ENCODE results near the gene LRRC4C.

Gene LRRC4C

DNA sequence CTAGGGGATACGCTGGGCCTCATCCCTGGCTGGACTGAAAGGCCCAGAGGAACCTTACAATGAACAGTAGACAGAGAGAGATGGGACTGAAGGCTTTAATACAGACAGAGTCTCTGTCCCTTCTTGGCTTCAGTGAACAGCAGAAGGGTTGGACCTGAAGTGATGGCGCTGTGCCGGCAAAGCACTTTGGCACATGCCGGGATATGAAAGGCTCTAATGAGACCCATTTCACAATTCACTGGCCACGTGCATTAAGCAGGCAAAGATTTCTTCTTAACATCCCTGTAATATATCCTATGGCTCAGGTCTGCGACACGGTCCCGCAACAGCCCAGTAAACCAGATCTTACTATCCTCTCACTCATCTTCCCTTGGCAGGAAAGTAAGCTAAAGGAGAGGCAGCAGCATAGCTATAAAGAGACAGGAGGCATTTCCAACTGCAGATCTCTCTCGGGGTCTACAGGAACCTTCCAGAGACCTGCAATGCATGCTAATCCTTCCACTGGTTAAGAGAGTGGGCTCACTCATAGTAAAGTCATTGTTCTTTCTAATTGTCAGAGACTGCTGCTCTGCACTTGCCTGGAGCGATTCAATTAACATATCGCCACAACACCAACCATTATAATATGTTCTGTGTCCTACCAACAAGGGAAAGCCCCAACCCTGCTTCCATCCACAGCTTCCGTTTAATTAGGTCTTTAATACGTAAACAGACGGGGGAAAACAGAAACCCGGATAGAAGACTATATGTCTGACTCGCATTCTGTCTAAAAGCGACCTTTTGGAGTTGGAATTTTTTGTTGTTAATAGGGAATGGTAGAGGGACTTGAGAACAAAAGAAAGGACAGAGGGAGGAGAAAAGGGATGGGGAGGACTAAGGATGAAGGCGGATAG is 1179.0 kb downstream of the LRRC4C start:
- no peak for DNase-seq

GRCh38 chr11:40276960-40277359 is 1182.5 kb downstream of the LRRC4C start:
- no peak for DNase-seq

GRCh38 chr11:40274017-40274416 is 1185.4 kb downstream of the LRRC4C start:
- DNase-seq, result no peak

GRCh38 chr11:40273192-40273732 is 1186.2 kb downstream of the LRRC4C start:
- no peak for DNase-seq

GRCh38 chr11:40271361-40271760 is 1188.1 kb downstream of the LRRC4C start:
- DNase-seq, result no peak

DNA sequence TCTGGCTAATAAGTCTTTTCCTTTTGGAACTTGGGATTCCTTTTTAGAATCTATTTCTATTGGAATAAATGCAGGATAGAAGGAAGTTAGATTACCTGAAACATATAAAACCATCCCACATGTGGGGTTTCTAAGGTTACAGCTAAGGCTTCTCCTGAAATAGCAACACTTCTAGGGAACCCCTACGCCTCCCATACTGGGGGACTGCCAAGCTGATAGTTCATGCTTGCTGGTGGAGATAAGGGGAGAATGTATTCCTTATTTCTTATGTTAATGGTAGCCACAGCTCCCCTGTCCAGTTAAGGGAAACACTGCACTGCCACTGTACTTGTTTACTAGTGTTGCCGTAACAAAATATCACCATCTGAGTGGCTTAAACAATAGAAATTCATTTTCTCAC is 1189.6 kb downstream of the LRRC4C start:
- no peak for DNase-seq

- no peak for DNase-seq
Observed at GRCh38 chr11:40268551-40268950, 1190.9 kb downstream of the LRRC4C start.

GRCh38 chr11:40255457-40255856 is 1204.0 kb downstream of the LRRC4C start:
- no peak for DNase-seq

DNA sequence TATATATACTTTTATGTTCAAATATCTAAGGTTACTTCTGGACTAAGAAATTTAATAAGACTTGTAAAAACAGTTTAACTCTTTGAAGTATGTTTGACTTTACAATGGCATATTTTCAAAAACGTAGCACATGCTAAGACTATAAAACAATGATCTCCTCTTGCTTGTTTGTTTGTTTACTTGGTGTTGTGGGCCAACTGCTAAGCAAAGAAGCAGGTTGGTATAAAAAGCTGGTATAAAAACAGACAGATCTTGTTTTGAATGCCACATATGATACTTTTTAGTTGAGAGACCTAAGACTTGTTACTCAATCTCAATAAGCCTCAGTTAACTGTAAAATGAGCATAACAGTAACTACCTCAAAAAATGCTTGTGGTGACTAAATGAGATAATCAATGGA is 1206.3 kb downstream of the LRRC4C start:
- no peak for DNase-seq

- no peak for DNase-seq
Observed at GRCh38 chr11:40252236-40252635, 1207.2 kb downstream of the LRRC4C start.

GRCh38 chr11:40246983-40247382 is 1212.5 kb downstream of the LRRC4C start:
- no peak for DNase-seq

DNA sequence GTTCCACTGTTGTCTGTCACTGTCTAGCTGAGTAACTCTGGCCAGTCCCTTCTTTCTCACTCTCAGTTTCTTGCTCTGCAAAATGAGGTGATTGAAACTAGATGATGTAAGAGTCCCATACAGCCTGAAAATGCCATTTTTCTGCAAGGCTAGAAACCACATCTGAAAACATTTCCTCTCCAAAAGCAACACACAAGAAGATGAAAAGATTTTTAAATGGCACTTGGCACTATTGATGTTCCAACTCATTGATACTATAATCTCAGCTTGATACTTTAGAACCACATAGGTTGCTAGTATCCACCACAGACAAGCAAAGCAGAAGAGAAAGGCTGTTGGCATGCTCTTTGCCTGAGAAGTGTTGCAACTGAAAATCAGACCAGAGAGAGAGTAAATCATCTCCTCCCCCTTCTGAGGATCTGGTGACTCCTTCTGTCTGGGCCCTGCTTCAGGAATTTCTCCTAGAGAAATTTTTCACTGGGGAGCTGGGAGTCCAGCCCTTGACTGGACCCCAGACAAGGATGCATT is 1217.9 kb downstream of the LRRC4C start:
- DNase-seq, result no peak

DNA sequence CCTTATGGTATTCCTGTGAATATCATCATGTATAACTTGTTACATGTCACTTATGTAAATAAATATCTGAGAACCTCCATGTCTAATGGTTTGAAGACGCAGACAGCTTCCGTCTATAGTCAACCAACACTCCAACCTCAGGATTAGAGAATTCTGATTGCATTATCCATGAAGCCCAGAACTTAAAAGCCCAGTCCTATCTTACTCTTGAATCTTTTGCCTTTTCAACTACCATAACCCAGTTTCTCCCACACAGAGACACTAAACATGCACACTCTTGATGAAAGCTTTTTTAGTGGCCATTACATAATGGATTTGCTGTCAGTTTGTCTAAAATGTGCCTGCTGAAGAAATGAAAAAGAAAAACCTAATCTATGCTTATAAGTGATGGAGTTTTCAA is 1219.2 kb downstream of the LRRC4C start:
- no peak for DNase-seq

GRCh38 chr11:40236526-40236925 is 1222.9 kb downstream of the LRRC4C start:
- DNase-seq, result no peak

DNA sequence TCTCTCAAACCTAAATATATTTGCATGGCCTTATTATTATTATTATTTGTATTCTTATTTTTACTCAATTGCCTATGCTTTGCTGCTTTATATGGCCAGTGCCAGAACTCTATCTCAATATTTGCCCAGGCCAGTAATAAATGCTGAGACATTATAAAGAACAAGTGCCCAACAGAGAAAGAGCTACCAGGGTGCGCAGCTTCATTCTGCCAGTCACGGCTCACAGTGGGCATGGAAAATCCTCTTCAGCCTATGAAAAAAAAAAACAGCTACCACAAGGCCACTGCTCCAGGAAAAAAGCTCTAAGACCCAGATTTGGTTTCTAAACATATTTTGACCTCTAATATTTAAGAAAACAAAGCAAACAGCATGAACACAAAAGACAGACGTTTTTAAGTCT is 1223.6 kb downstream of the LRRC4C start:
- DNase-seq, result no peak

DNA sequence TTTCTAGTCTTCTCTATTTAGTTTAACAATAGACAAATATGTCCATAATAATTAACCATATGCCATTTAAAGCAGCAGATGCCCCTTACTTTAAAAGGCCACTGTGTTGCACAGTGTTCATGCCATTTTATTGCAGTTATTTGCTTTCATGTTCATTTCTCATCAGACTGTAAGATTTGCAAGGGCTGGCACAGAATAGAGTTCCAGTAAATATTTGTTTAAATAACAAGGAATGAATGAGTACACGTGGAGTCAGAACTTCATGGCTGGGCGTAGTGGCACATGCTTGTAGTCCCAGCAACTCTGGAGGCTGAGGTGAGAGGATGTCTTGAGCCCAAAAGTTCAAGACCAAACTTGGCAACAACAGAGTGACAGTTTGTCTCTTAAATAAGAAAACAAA is 1228.6 kb downstream of the LRRC4C start:
- no peak for DNase-seq

GRCh38 chr11:40228662-40229061 is 1230.8 kb downstream of the LRRC4C start:
- no peak for DNase-seq

DNA sequence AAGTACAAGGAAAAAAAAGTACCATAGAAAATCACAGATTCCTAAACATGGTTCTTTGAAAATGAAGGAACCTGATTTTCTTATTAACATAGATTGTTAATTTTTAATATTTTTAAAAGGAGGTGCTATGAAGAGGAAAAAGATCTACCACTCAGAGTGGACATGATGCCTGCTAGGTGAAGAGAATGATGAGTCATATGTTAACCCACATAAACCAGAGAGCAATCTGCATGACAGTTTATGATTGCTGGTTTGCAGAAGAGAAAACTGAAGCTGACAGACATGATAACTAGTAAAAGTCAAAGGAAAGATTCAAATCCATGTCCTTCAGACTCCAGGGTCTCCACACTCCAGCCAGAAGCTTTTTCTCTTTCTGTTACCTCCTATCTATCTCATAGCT is 1231.7 kb downstream of the LRRC4C start:
- no peak for DNase-seq

DNA sequence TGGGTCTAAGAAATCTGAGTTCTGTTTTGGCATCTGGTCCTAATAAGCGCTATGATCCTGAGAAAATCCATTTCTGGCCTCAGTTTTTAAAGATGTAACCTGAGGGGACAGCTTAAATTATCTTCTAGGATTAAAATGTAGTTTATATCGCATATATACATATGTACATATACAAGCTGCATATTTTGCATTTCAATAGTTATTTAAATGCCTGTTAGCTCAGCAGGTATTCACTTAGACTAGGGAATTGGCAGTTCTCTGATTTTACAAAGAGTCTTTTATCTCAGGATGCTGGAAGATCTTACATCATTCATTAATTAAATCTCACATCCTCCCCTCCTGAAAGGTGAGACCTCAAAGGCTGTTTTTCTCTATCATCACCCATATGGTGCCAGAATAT is 1232.8 kb downstream of the LRRC4C start:
- no peak for DNase-seq

DNA sequence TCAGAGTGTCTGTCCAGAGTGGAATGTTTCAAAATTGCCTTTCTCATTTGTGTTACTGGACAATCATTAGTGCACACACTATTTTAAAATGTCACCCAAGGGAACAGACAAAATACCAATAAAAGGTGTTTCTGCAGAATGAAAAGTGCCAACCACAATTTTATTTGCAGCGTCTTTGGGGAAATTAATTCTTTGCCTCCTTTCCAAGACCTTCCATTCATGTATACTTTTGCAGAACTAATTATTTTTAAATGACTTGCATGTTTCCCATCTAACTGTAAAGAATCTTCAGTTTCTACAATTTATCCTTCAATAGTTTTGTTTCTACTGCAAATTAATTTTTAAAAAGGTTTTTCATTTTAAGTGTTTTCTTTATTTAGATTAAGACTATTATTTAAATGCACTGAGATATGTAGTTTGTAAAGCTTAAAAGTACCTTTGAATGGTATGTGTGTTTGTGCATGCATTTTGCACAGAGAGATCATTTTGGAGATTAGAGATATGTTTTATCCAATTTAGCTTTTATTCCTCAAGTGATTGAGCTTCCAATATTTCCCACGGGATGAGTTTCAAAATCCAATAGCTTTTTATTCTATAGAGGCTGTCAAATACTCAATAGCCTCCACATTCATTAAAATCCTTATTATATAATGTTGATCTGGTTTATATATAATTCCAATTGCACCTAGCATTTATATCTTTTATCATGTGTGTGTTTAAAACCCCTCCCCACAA is 1235.7 kb downstream of the LRRC4C start:
- no peak for DNase-seq

DNA sequence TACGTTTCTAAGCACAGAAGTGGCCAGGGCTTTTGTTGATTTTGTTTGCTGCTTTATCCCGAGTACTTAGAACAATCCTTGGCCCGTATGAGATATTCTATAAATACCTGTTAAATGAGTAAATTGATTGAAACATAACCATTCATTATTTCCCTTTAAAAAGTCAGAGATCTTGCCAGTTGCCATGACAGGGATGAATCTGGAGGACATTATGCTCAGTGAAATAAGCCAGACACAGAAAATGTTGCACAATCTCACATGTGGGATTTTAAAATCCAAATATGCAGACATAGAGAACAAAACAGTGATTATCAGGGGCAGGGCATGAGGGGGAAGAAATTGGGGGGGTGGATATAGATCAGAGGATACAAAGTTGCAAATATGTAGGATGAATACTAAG is 1240.1 kb downstream of the LRRC4C start:
- no peak for DNase-seq

- DNase-seq, result no peak
Observed at GRCh38 chr11:40215556-40215955, 1243.9 kb downstream of the LRRC4C start.

GRCh38 chr11:40207416-40207815 is 1252.0 kb downstream of the LRRC4C start:
- no peak for DNase-seq

- no peak for DNase-seq
Observed at GRCh38 chr11:40204228-40204627, 1255.2 kb downstream of the LRRC4C start.
